Stimulated activated CD4-positive, alpha-beta T cell treated with anti-CD3 and anti-CD28 coated beads, Interleukin-1b, Interleukin-23, amount 100 ng/mL, for 1 hour (primary cell): ENCODE measurements around the gene RPS8.
"Not testable (repeated sequence)": the region's sequence is repeated elsewhere in the genome, so short reads cannot be mapped to it uniquely, and the experiment has no call there.

ENCODE experiments used
- DNase-seq, 2 donors: peaks; one replicate each; pipeline ENCODE4 v3.0.0-alpha.2; 2020; ENCODE audit warnings: low read depth in 2 of 2

Gene RPS8

GRCh38 chr1:44820328-44821239, 45.2 kb downstream of the RPS8 start:
- DNase-seq: no peak

- no peak for DNase-seq
Measured at GRCh38 chr1:44821240-44821715, 45.9 kb downstream of the RPS8 start.

- no peak for DNase-seq
Measured at GRCh38 chr1:44822131-44822701, 46.9 kb downstream of the RPS8 start.

GRCh38 chr1:44822981-44823451, 47.7 kb downstream of the RPS8 start:
- no peak for DNase-seq

- DNase-seq: not testable (repeated sequence)
Measured at GRCh38 chr1:44824392-44824791, 49.1 kb downstream of the RPS8 start.

- DNase-seq: no peak
Measured at GRCh38 chr1:44826375-44827196, 51.2 kb downstream of the RPS8 start.

GRCh38 chr1:44827197-44828002, 52.1 kb downstream of the RPS8 start:
- DNase-seq: no peak

- no peak for DNase-seq
Measured at GRCh38 chr1:44828003-44828651, 52.8 kb downstream of the RPS8 start.
